ENCODE data around the gene EEIG1.
"Not testable (repeated sequence)": the region's sequence is repeated elsewhere in the genome, so short reads cannot be mapped to it uniquely, and the experiment has no call there.

Gene EEIG1

GRCh38 chr9:127980706-127981558 is at the start of gene EEIG1:
Gene EEIG1, minus strand, starts transcription at chr9:127980989. Its CDS starts 852 bp downstream, at chr9:127980137.
- peak; percentile 30 to 88 for DNase-seq

- DNase-seq = no peak
These were observed 46.9 kb upstream of the EEIG1 start for GRCh38 chr9:128027705-128028104.

GRCh38 chr9:128026773-128027541 is 46.2 kb upstream of the EEIG1 start:
- no peak for DNase-seq

- no peak for DNase-seq
These were observed 45.5 kb upstream of the EEIG1 start for GRCh38 chr9:128026255-128026772.

GRCh38 chr9:128025736-128026135 is 44.9 kb upstream of the EEIG1 start:
- DNase-seq = no peak

- no peak for DNase-seq
These were observed 44.0 kb upstream of the EEIG1 start for GRCh38 chr9:128024761-128025308.

- DNase-seq = not testable (repeated sequence)
These were observed 42.9 kb upstream of the EEIG1 start for GRCh38 chr9:128023671-128024070.

- no peak for DNase-seq
These were observed 42.1 kb upstream of the EEIG1 start for GRCh38 chr9:128022886-128023285.

GRCh38 chr9:128021098-128021497 is 40.3 kb upstream of the EEIG1 start:
- no peak for DNase-seq

GRCh38 chr9:128020692-128021091 is 39.9 kb upstream of the EEIG1 start:
- DNase-seq = no peak

- no peak for DNase-seq
These were observed 34.9 kb upstream of the EEIG1 start for GRCh38 chr9:128015696-128016095.

- DNase-seq = no peak
These were observed 30.5 kb upstream of the EEIG1 start for GRCh38 chr9:128011071-128011817.

GRCh38 chr9:128009639-128010038 is 28.9 kb upstream of the EEIG1 start:
- DNase-seq = no peak

GRCh38 chr9:128008171-128008570 is 27.4 kb upstream of the EEIG1 start:
- no peak for DNase-seq

GRCh38 chr9:128007566-128008138 is 26.9 kb upstream of the EEIG1 start:
- DNase-seq = no peak

- DNase-seq = no peak
These were observed 25.7 kb upstream of the EEIG1 start for GRCh38 chr9:128006332-128006996.

- no peak for DNase-seq
These were observed 25.1 kb upstream of the EEIG1 start for GRCh38 chr9:128005923-128006322.

GRCh38 chr9:128003966-128004604 is 23.3 kb upstream of the EEIG1 start:
- no peak for DNase-seq

- DNase-seq = no peak
These were observed 22.2 kb upstream of the EEIG1 start for GRCh38 chr9:128002959-128003358.

GRCh38 chr9:128001779-128002298 is 21.1 kb upstream of the EEIG1 start:
- DNase-seq = no peak
